Uterus (tissue), 2 donors: ENCODE data around the gene FAM3B.

ENCODE experiments used
- POLR2A ChIP-seq, 2 donors: fragments of 450-650 bp; IDR thresholded peaks; one replicate each; pipeline ENCODE4 v1.6.1; 2016; ENCODE audit warnings: antibody characterized with exemption in 2 of 2, mild to moderate bottlenecking in 1 of 2, moderate library complexity in 1 of 2
- TF ChIP-seq, protein P1 (sequence below), 4 experiments: fragments of 200-600 bp in 2 of 4; fragments of 450-650 bp in 2 of 4; sonication (generic) in 2 of 4; IDR thresholded peaks; one replicate each; pipeline ENCODE4 v1.5.1; 2016 to 2019; ENCODE audit warnings: antibody characterized with exemption in 4 of 4, mild to moderate bottlenecking in 2 of 4, moderate library complexity in 1 of 4

GRCh38 chr21:41349619-41350390 lies 33.2 kb downstream of the FAM3B start:
- TF ChIP-seq, protein P1, sequence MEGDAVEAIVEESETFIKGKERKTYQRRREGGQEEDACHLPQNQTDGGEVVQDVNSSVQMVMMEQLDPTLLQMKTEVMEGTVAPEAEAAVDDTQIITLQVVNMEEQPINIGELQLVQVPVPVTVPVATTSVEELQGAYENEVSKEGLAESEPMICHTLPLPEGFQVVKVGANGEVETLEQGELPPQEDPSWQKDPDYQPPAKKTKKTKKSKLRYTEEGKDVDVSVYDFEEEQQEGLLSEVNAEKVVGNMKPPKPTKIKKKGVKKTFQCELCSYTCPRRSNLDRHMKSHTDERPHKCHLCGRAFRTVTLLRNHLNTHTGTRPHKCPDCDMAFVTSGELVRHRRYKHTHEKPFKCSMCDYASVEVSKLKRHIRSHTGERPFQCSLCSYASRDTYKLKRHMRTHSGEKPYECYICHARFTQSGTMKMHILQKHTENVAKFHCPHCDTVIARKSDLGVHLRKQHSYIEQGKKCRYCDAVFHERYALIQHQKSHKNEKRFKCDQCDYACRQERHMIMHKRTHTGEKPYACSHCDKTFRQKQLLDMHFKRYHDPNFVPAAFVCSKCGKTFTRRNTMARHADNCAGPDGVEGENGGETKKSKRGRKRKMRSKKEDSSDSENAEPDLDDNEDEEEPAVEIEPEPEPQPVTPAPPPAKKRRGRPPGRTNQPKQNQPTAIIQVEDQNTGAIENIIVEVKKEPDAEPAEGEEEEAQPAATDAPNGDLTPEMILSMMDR (IDR thresholded peaks at IDR 0.05): no peak
- no peak for TF ChIP-seq POLR2A (IDR thresholded peaks at IDR 0.05)
